NB4 (cell line): Measurements from ENCODE around the gene VAMP2.

Experiments
- DNase-seq: peaks from one replicate; pipeline ENCODE4 v3.0.0; 2010; ENCODE audit warnings: low read depth
- H3K4me3 ChIP-seq: one replicate; pipeline ENCODE4 v1.5.1; 2011; ENCODE audit warnings: mild to moderate bottlenecking, low read depth, low read length, moderate library complexity
- CTCF ChIP-seq: IDR thresholded peaks from one replicate; pipeline ENCODE4 v1.5.1; 2012; ENCODE audit warnings: low read depth, low read length
- MAX ChIP-seq: IDR thresholded peaks from 2 replicates; pipeline ENCODE4 v1.6.1; 2011; ENCODE audit warnings: low read depth, low read length
- MYC ChIP-seq: IDR thresholded peaks from 2 replicates; pipeline ENCODE4 v1.6.1; 2011; ENCODE audit warnings: low read depth, low read length
- POLR2A ChIP-seq: IDR thresholded peaks from 2 replicates; pipeline ENCODE4 v1.6.1; 2011; ENCODE audit warnings: mild to moderate bottlenecking; ENCODE audit not compliant: insufficient read length; ENCODE audit errors: extremely low read depth

VAMP2 gene

DNA sequence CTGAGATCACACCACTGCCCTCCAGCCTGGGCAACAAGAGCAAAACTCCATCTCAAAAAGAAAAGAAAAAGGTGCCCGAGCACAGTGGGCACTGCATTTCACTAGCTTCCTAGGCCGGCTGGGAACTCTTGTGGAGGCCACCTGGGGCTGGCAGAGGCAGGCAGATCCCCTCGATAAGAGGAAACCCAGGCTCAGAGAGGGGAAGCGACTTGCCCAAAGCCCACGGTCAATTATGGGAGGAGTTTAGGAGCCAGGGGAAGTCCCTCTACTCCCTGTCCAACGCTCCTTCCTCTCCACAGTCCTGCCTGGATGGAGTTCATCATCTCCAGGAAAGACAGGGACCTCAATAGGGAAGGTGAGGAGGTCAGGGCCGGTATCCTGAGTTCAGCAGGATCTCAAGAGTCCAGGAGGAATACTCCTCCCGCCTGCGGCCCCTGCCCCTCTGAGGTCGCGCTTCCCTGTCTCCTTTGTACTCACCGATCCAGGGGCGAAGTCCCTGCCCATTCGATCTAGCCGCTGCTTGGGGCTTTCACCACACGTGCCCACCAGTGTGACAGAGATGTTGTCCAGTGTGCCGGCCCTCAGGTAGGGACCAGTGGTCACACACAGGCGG, 45.3 kb downstream of the VAMP2 start:
- H3K4me3 ChIP-seq = no peak overlapping the region
- DNase-seq = peak; percentile 40
- no peak for TF ChIP-seq MYC
- no peak for TF ChIP-seq CTCF
- TF ChIP-seq POLR2A = no peak
- no peak for TF ChIP-seq MAX

DNA sequence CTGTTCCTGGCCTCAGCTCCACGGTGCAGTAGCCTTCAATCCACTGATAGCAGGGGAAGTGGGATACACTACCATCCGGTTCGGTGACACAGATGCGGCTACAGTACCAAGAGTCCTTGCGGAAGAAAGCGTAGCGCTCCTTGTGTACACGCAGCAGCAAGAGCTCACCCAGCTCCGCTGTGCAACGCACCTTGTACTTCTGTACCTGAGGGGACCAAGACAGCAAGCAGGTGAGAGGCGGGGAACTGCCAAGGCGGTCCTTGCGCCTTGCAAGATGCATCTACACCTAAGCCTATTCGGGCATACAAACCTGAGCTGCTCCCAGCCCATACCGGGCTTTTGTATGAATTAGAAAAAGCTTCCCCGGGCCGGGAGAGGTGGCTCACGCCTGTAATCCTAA, 46.0 kb downstream of the VAMP2 start:
- TF ChIP-seq POLR2A = no peak
- DNase-seq = no peak

DNA sequence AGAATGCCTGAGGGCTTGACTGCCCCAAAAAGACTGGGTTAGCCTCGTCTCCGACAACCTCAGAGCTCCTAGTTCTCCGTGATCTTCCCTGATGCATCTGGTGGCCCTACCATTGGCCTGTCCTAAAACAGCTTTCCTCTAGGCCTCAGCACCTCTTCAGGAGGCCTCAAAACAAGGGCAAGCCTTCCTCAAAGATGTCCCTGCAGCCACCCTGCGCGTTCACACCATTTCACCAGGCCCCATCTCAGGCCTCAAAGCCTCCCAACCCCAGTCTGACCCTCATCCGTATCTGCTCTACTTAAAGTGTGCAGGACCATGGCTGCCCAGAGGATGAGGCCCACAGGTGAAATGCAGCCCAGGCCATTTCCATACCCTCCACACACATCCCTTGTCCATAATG, 51.8 kb downstream of the VAMP2 start:
- TF ChIP-seq MYC (no peak), MAX (no peak), POLR2A (no peak), CTCF (no peak)
- no peak for DNase-seq
- H3K4me3 ChIP-seq = no peak overlapping the region

More for the DNA sequence above, 46.0 kb downstream of the VAMP2 start:
- no peak overlapping the region for H3K4me3 ChIP-seq

- no peak for DNase-seq
- TF ChIP-seq POLR2A = no peak
- TF ChIP-seq CTCF = no peak
- no peak for TF ChIP-seq MAX
- H3K4me3 ChIP-seq = no peak overlapping the region
These were observed 52.3 kb downstream of the VAMP2 start for GRCh38 chr17:8110456-8110804.

DNA sequence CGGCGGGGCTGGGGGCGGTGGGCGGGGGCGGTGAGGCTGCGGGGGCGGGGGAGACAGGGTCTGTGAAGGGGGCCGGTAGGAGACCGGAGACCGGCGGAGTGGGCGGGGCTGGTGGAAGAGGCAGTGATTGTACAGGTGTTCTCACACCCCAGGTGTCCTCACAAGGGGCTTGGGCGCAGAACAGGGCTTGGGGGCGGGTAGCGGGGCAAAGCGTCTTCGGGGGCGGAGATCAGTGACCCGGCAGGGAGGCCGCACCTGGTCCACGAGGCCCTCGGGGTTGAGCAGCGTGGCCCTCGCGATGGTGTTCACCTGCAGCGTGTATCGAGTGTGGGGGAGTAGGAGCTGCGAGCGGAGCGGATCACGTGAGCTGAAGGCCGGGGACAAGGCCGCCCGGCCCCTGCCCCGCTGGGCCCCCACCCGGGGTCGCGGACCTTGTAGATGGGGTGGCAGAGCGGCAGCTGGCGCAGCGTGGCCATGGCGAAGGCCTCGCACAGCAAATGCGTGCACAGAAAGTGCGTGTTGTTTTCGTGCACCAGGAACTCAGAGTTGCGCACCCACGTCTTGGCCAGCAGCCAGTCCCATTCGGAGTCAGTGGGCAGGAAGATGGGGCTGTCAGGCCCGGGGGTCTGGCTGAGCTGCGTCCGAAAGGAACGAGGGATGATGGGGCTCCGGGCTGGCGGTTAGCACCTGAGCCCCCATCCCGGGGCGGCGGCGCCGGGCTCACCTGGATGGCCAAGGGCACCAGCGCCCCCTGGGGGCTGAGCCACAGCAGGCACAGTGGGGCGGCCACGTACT, 52.9 kb downstream of the VAMP2 start:
- DNase-seq = peak; percentile 29
- H3K4me3 ChIP-seq = no peak overlapping the region

More for the DNA sequence above, 52.9 kb downstream of the VAMP2 start:
- TF ChIP-seq CTCF = peak; percentile 37
- TF ChIP-seq POLR2A = no peak
